Measurements from ENCODE around the gene TECPR2. TPM values are rescaled to one million over a fixed set of nuclear protein-coding genes. Genes with fewer than 3 reads are reported as not detected.

TECPR2 gene
- total and polyA plus RNA-seq, 8 donors = 3.3 to 18.2 (median 10.5) TPM

- no peaks in the 10 kb centered on the region for H3K36me3 ChIP-seq
- DNase-seq (no peak), FAIRE-seq (no peak), ATAC-seq (peak; percentile 17 to 51 (median 43))
- H3K4me1 ChIP-seq = peaks cover 3 to 8% (median 6%) of the 10 kb centered on the region in 3 donors
- peak overlapping the region; percentile 52 to 77 (median 65) for H3K4me3 ChIP-seq
- TF ChIP-seq, protein P1, sequence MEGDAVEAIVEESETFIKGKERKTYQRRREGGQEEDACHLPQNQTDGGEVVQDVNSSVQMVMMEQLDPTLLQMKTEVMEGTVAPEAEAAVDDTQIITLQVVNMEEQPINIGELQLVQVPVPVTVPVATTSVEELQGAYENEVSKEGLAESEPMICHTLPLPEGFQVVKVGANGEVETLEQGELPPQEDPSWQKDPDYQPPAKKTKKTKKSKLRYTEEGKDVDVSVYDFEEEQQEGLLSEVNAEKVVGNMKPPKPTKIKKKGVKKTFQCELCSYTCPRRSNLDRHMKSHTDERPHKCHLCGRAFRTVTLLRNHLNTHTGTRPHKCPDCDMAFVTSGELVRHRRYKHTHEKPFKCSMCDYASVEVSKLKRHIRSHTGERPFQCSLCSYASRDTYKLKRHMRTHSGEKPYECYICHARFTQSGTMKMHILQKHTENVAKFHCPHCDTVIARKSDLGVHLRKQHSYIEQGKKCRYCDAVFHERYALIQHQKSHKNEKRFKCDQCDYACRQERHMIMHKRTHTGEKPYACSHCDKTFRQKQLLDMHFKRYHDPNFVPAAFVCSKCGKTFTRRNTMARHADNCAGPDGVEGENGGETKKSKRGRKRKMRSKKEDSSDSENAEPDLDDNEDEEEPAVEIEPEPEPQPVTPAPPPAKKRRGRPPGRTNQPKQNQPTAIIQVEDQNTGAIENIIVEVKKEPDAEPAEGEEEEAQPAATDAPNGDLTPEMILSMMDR (IDR thresholded peaks at IDR 0.05) = no peak
- peak overlapping the region; percentile 37 to 84 (median 66) for H3K27ac ChIP-seq
- WGBS, 2 donors = 2% methylated on average over 11 of the region's 11 CpGs
- intact Hi-C loops (cut with DNase I) = no loop called here
- H3K9me3 ChIP-seq = no peaks in the 10 kb centered on the region
- H3K27me3 ChIP-seq = no peaks in the 10 kb centered on the region
Observed at GRCh38 chr14:102525219-102525928, 162.6 kb downstream of the TECPR2 start.

DNA sequence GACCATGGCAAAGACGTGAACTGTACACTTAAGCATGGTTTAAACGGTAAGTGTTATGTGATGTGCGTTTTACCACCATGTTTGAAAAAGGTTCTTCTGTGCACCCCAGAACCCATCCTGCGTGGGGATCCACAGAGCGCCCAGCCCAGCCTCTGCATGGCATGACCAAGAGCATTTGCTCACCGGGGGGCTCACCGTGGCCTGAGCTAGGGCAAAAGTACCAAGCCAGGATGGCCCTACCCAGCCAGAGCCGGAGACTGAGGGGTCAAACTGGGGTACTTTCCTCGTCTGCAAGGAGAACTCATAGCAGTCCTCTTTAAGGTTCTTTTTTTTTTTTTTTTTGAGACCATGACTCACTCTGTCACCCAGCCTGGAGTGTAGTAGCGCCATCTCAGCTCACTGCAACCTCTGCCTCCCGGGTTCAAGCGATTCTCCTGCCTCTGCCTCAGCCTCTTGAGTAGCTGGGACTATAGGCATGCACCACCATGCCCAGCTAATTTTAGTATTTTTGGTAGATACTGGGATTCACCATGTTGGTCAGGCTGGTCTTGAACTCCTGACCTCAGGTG, 163.3 kb downstream of the TECPR2 start:
- Histone ChIP-seq H3K36me3 (no peaks in the 10 kb centered on the region), H3K4me3 (no peak overlapping the region), H3K27ac (no peak overlapping the region), H3K27me3 (no peaks in the 10 kb centered on the region), H3K4me1 (peaks cover 3 to 8% (median 6%) of the 10 kb centered on the region in 3 donors), H3K9me3 (no peaks in the 10 kb centered on the region)
- intact Hi-C loops (cut with DNase I) = no loop called here
- ATAC-seq (no peak), FAIRE-seq (no peak), DNase-seq (no peak)
- TF ChIP-seq, protein P1 (IDR thresholded peaks at IDR 0.05) = no peak
- 84 to 86% methylated on average over 12 of the region's 12 CpGs for WGBS, 2 donors

- no peak overlapping the region for H3K4me3 ChIP-seq
- no peaks in the 10 kb centered on the region for H3K9me3 ChIP-seq
- no peak for FAIRE-seq
- no peak overlapping the region for H3K27ac ChIP-seq
- no peaks in the 10 kb centered on the region for H3K27me3 ChIP-seq
- intact Hi-C loops (cut with DNase I) = no loop called here
- no peaks in the 10 kb centered on the region for H3K36me3 ChIP-seq
- DNase-seq = no peak
- ATAC-seq = no peak
- TF ChIP-seq, protein P1 (IDR thresholded peaks at IDR 0.05) = no peak
- 89 to 92% methylated on average over 11 of the region's 11 CpGs for WGBS, 2 donors
- peaks cover 3 to 8% (median 6%) of the 10 kb centered on the region in 3 donors for H3K4me1 ChIP-seq
Observed at GRCh38 chr14:102528431-102529170, 165.9 kb downstream of the TECPR2 start.

DNA sequence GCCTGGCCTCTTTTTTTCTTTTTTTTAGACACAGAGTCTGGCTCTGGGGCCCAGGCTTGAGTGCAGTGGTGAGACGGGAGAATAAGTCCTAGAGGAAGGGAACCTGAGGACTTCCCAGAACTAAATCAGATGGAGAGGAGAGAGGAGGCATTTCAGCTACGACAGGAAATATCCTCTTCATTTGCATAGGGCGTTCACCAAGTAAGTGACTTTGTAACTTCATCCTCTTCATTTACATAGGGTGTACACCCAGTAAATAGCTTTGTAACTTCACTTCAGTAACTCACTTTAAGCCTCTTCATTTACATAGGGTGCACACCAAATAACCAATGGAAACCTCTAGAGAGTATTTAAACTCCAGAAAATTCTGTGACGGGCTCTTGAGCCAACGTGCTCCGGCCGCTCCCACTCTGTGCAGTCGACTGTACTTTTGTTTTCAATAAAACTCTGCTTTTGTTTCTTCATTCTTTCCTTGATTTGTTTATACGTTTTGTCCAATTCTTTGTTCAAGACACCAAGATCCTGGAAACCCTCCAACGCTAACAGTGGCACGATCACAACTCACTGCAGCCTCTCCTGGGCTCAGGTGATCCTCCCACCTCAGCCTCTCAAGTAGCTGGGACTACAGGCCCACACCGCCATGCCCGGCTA, 168.2 kb downstream of the TECPR2 start:
- Histone ChIP-seq H3K4me3 (no peak overlapping the region), H3K4me1 (no peaks in the 10 kb centered on the region), H3K27ac (no peak overlapping the region), H3K27me3 (no peaks in the 10 kb centered on the region), H3K36me3 (no peaks in the 10 kb centered on the region), H3K9me3 (no peaks in the 10 kb centered on the region)
- WGBS, 2 donors = 73 to 76% methylated on average over 13 of the region's 13 CpGs
- no peak for ATAC-seq
- no peak for FAIRE-seq
- no peak for DNase-seq
- TF ChIP-seq, protein P1 (IDR thresholded peaks at IDR 0.05) = no peak
- intact Hi-C loops (cut with DNase I) = no loop called here

All from pancreas (tissue), 10 donors.